ENCODE results near the gene KIAA0040. TPM values are rescaled to one million over a fixed set of nuclear protein-coding genes. Genes with fewer than 3 reads are reported as not detected.

The KIAA0040 gene
- polyA plus RNA-seq, 1 experiment: 10.8 TPM

GRCh38 chr1:175186433-175187160 is 6.0 kb downstream of the KIAA0040 start:
- POLR2A ChIA-PET: no interaction called here
- no peak for TF ChIP-seq CTCF (IDR thresholded peaks at IDR 0.05; ENCODE audit: insufficient read depth, low read depth, low read length)
- no peak overlapping the region for H3K4me3 ChIP-seq (ENCODE audit: low read depth, low read length)
- H3K36me3 ChIP-seq (ENCODE audit: control insufficient read depth, insufficient read depth, low read length): no peaks in the 10 kb centered on the region
- no peak for DNase-seq (ENCODE audit: low read depth)
- CTCF ChIA-PET: interaction anchor here (0.9 to 2.7 kb wide), 2 partner anchors 32 to 132 kb away, joined by 3 to 6 read pairs; no protein-coding TSS in a partner anchor
- no peaks in the 10 kb centered on the region for H3K27me3 ChIP-seq (ENCODE audit: control insufficient read depth, insufficient read depth, low read length)

- POLR2A ChIA-PET: no interaction called here
- Histone ChIP-seq H3K36me3 (ENCODE audit: control insufficient read depth, insufficient read depth, low read length) (no peaks in the 10 kb centered on the region), H3K4me3 (ENCODE audit: low read depth, low read length) (no peak overlapping the region), H3K27me3 (ENCODE audit: control insufficient read depth, insufficient read depth, low read length) (no peaks in the 10 kb centered on the region)
- no peak for DNase-seq (ENCODE audit: low read depth)
- TF ChIP-seq CTCF (IDR thresholded peaks at IDR 0.05; ENCODE audit: insufficient read depth, low read depth, low read length): no peak
- CTCF ChIA-PET: interaction anchor here (2.7 kb wide), 1 partner anchor 31 kb away, joined by 6 read pairs; no protein-coding TSS in a partner anchor
Measured at GRCh38 chr1:175185903-175186302, 6.7 kb downstream of the KIAA0040 start.

- CTCF ChIA-PET: interaction anchor here (0.7 to 0.9 kb wide), 2 partner anchors 32 to 134 kb away, joined by 3 to 4 read pairs; no protein-coding TSS in a partner anchor
- no peak for DNase-seq (ENCODE audit: low read depth)
- no peak overlapping the region for H3K4me3 ChIP-seq (ENCODE audit: low read depth, low read length)
- POLR2A ChIA-PET: no interaction called here
- no peaks in the 10 kb centered on the region for H3K36me3 ChIP-seq (ENCODE audit: control insufficient read depth, insufficient read depth, low read length)
- H3K27me3 ChIP-seq (ENCODE audit: control insufficient read depth, insufficient read depth, low read length): no peaks in the 10 kb centered on the region
- no peak for TF ChIP-seq CTCF (IDR thresholded peaks at IDR 0.05; ENCODE audit: insufficient read depth, low read depth, low read length)
Measured at GRCh38 chr1:175183586-175183985, 9.0 kb downstream of the KIAA0040 start.

- no peak for TF ChIP-seq CTCF (IDR thresholded peaks at IDR 0.05; ENCODE audit: insufficient read depth, low read depth, low read length)
- Histone ChIP-seq H3K27me3 (ENCODE audit: control insufficient read depth, insufficient read depth, low read length) (no peaks in the 10 kb centered on the region), H3K36me3 (ENCODE audit: control insufficient read depth, insufficient read depth, low read length) (no peaks in the 10 kb centered on the region), H3K4me3 (ENCODE audit: low read depth, low read length) (no peak overlapping the region)
- POLR2A ChIA-PET: no interaction called here
- CTCF ChIA-PET: interaction anchor here (0.9 kb wide), 1 partner anchor 10 kb away, joined by 3 read pairs; no protein-coding TSS in a partner anchor
- no peak for DNase-seq (ENCODE audit: low read depth)
Measured at GRCh38 chr1:175182201-175182746, 10.3 kb downstream of the KIAA0040 start.

GRCh38 chr1:175179837-175180590 is 12.6 kb downstream of the KIAA0040 start:
- ChIA-PET CTCF (interaction anchor here (0.9 to 1.7 kb wide), 8 partner anchors 8 to 139 kb away, joined by 3 to 6 read pairs (median 4); no protein-coding TSS in a partner anchor), POLR2A (no interaction called here)
- H3K27me3 ChIP-seq (ENCODE audit: control insufficient read depth, insufficient read depth, low read length): no peaks in the 10 kb centered on the region
- H3K36me3 ChIP-seq (ENCODE audit: control insufficient read depth, insufficient read depth, low read length): no peaks in the 10 kb centered on the region
- no peak for DNase-seq (ENCODE audit: low read depth)
- no peak overlapping the region for H3K4me3 ChIP-seq (ENCODE audit: low read depth, low read length)
- TF ChIP-seq CTCF (IDR thresholded peaks at IDR 0.05; ENCODE audit: insufficient read depth, low read depth, low read length): no peak

Measured in BJ (cell line).